Measurements from ENCODE around the gene SPTBN4. TPM values are rescaled to one million over a fixed set of nuclear protein-coding genes. Genes with fewer than 3 reads are reported as not detected.
"Not testable (repeated sequence)": the region's sequence is repeated elsewhere in the genome, so short reads cannot be mapped to it uniquely, and the experiment has no call there.

SPTBN4 gene
- total RNA-seq, 1 donor from 2014 or later: 0.20 TPM

GRCh38 chr19:40559394-40559793 is 92.6 kb downstream of the SPTBN4 start:
- no peak for DNase-seq (ENCODE audit: low read depth, low spot score)

- DNase-seq (ENCODE audit: low read depth, low spot score): no peak
Measured at GRCh38 chr19:40560092-40560507, 93.3 kb downstream of the SPTBN4 start.

DNA sequence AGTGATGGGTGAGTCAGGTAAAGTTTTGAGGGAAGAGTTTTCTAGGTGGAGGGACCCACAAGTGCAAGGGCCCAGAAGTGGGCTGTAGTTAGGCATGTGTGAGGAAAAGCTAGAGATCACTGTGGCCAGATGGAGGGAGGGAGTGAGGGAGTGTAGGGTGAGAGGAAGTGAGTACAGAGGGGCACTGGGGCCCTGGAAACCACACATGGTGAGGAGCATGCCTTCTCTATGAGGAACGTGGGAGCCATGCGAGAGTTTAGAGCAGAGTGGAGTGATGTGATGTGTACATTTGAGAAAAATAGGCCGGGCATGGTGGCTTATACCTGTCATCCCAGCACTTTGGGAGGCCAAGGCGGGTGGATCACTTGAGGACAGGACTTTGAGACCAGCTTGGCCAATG is 95.1 kb downstream of the SPTBN4 start:
- DNase-seq (ENCODE audit: low read depth, low spot score): no peak

- not testable (repeated sequence) for DNase-seq (ENCODE audit: low read depth, low spot score)
Measured at GRCh38 chr19:40564535-40564934, 97.7 kb downstream of the SPTBN4 start.

GRCh38 chr19:40565355-40565754 is 98.6 kb downstream of the SPTBN4 start:
- DNase-seq (ENCODE audit: low read depth, low spot score): no peak

DNA sequence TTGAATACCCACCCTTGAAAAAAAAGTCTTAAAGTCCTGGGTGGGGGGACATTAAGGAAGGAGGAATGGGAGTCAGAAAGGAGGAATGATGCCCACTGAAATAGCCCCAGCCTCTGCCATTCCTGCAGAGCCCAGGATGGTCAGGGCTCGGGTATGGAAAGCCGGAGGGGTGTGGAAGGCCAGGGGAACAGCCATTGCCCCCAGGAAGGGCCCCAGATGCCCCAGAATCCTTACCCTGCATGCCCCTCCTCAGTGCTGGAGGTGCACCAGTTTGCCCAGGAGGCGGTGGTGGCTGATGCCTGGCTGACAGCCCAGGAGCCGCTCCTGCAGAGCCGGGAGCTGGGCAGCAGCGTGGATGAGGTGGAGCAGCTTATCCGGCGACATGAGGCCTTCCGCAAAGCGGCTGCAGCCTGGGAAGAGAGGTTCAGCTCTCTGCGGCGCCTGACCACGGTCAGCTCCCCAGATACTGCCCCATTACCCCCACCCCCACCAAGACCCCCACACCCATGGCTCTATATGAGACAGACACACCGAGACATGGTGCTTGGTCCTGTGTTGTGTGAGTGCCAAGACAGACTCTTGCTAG is 99.2 kb downstream of the SPTBN4 start:
- DNase-seq (ENCODE audit: low read depth, low spot score): no peak

DNA sequence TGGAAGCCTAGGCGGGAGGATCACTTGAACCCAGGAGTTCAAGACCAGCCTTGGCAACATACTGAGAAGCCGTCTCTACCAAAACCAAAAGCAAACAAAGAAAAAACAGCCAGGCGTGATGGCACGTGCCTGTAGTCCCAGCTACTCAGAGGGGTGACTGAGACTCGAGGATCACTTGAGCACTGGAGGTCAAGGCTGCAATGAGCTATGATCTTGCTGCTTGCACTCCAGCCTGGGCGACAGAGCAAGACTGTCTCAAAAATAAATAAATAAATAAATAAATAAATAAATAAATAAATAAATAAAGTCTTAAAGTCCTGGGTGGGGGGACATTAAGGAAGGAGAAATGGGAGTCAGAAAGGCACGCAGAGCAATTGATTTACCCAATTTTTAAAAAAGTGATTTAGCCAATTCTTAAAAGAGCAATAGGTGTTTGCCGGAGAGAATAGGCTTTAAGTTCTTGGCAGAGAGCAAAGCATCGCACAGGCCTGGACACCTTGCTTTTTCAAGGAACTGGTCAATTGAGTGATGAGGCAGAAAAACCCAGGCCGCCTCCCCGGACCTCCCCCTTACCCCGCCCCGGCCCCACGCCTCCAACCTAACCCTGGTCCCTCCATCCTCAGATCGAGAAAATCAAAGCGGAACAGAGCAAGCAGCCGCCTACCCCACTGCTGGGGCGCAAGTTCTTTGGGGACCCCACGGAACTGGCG is 100.4 kb downstream of the SPTBN4 start:
- DNase-seq (ENCODE audit: low read depth, low spot score): no peak

DNA sequence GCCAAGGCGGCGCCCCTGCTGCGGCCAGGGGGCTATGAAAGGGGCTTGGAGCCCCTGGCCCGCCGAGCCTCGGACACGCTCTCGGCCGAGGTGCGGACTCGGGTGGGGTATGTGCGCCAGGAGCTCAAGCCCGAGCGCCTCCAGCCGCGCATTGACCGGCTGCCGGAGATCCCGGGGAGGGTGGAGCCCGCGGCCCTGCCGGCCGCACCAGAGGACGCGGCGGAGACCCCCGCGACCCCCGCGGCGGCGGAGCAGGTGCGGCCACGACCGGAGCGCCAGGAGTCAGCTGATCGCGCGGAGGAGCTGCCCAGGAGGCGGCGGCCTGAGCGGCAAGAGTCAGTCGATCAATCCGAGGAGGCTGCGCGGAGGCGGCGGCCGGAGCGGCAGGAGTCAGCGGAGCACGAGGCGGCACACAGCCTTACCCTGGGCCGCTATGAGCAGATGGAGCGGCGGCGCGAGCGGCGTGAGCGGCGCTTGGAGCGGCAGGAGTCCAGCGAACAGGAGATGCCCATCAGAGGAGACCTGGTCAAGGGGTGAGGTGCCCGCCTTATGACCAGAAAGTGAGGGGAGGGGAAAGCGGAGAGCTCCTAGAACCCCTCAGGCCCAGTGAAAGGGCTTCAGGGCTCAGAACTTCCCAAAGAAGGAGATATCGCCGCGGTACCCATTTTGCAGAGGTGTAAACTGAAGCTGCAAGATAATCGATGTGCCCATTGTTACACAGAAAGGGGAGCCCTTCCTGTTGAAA is 101.1 kb downstream of the SPTBN4 start:
- DNase-seq (ENCODE audit: low read depth, low spot score): no peak

GRCh38 chr19:40570313-40571004 is 103.7 kb downstream of the SPTBN4 start:
- DNase-seq (ENCODE audit: low read depth, low spot score): peak; percentile 99

GRCh38 chr19:40571005-40571318 is 104.2 kb downstream of the SPTBN4 start:
- DNase-seq (ENCODE audit: low read depth, low spot score): no peak

DNA sequence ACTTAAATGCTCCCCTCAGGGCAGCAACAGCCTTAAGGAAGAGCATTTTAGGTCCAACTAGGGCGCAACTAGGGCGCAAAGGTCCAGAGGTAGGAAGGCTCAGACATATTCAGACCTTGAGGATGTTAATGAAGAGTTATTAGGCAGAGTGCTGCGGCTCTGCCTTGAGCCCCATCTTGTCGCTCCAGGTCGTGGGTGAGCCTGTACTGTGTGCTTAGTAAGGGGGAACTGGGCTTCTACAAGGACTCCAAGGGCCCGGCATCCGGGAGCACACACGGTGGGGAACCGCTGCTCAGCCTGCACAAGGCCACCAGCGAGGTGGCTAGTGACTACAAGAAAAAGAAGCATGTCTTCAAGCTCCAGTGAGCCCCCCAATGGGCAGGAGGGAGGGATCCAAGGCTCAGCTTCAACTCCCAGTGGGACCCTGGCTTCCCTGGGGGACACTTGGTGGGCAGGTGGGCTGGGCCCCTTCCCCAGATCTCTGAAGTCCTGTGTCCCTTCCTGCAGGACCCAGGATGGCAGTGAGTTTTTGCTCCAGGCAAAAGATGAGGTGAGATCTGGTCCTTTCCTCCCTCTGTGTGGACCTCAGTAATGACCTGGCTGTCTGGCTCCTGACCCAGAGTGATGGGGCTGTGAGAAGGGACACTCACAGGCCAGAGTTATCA is 105.2 kb downstream of the SPTBN4 start:
- no peak for DNase-seq (ENCODE audit: low read depth, low spot score)

GRCh38 chr19:40575326-40575725 is 108.5 kb downstream of the SPTBN4 start:
- DNase-seq (ENCODE audit: low read depth, low spot score): no peak

GRCh38 chr19:40576151-40576584 is 109.4 kb downstream of the SPTBN4 start:
- no peak for DNase-seq (ENCODE audit: low read depth, low spot score)

DNA sequence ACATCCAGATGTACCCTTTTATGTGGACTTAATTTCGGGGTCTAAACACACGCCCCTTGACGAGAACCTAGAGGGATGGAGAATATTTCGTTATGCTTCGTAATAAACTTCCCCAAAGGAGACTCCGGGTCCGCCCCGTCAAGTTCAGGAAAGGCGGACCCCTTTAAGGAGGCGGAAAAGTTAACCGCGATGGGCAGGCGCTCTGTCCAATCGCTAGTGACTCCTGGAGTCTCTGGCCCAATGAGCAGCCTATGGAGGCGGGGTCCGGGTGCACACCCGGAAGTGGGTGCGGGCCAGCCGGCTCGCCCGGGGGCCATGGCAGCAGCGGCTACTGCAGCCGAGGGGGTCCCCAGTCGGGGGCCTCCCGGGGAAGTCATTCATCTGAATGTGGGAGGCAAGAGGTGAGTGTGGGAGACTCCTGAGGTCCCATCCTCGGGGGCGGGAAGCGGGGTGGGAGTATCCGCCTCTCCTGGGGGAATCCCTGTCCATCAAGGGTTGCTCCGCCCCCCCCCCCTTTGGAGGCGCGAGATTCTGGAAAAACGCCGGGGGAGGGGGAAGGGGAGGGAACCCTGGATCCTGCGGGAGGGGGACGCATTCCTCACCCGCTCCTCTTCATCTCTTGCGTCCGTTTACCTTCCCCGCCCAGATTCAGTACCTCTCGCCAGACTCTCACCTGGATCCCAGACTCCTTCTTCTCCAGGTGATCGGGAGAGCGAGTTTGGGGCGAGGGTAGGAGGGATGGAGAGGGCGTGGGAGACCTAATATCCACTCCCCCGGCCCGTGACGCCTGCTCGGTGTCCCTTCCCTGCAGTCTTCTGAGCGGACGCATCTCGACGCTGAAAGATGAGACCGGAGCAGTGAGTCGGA is 110.0 kb downstream of the SPTBN4 start, which contains the start of gene SHKBP1:
Gene SHKBP1 (plus strand): TSS at position 289 of the 867 bp plus-strand sequence. CDS start 27 bp downstream, at position 316.
- DNase-seq (ENCODE audit: low read depth, low spot score): peak; percentile 79

DNA sequence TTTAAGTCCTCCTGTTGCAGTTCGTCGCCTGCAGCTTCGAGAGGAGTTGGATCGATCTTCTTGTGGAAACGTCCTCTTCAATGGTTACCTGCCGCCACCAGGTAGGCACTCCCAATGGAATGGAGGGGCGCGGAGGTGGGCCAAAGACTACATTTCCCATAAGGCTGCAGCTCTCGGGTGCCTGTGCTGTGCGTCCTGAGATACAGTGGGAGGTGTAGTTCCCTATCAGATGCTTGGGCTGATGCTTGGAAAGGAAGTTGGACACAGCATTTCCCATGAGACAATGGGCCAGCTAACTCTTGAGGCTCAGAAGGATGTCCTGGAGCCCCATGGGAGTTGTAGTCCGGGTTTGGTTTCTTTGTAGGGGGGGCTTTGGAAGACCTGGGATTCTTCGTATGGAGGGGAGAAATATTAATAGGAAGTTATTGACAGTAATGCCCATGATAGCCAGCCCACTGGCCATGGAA is 111.7 kb downstream of the SPTBN4 start:
- no peak for DNase-seq (ENCODE audit: low read depth, low spot score)

DNA sequence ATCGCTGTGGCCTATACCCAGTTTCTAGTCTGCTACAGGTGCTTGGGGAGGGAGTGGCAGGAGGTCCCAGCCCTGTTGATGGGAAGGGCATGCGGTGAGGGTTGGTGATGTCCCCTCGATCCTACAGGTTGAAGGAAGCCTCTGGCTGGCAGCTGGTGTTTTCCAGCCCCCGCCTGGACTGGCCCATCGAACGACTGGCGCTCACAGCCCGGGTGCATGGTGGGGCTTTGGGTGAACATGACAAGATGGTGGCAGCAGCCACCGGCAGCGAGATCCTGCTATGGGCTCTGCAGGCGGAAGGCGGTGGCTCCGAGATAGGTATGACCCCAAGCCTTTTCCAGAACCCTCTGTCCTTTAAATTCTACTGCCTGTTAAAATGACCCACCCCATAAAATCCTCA is 113.8 kb downstream of the SPTBN4 start:
- DNase-seq (ENCODE audit: low read depth, low spot score): no peak

- DNase-seq (ENCODE audit: low read depth, low spot score): no peak
Measured at GRCh38 chr19:40581531-40581930, 114.7 kb downstream of the SPTBN4 start.

DNA sequence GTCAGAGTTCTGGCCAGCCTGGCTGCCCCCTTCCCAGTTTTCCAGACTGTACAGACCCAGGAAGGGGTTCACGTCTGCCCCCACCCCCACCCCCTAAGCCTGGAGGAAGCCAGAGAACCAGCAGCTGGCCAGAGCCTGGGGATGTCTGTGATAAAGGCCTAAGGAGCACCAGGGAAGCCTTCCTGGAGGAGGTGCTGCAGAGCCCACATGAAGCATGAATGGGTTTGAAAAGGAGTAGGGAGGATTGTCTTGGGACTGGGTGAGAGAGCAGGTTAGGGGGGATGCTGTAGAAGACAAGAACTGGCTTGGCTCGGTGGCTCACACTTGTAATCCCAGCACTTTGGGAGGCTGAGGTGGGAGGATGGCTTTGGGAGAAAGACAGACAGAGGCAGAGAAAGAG is 115.7 kb downstream of the SPTBN4 start:
- no peak for DNase-seq (ENCODE audit: low read depth, low spot score)

DNA sequence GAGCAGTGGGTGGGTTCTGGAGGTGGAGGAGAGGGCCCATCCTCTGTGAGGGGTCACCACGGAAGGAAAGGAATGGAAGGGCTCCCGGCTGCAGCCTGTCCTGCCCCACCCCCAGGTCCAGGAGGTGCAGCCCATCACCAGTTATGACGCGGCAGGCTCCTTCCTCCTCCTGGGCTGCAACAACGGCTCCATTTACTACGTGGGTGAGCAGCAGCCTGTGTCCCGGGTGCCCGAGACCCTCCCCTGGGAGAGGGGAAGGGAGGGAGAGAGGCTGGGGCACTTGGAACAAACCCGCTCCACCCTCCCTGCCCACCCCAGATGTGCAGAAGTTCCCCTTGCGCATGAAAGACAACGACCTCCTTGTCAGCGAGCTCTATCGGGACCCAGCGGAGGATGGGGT is 116.5 kb downstream of the SPTBN4 start:
- no peak for DNase-seq (ENCODE audit: low read depth, low spot score)

DNA sequence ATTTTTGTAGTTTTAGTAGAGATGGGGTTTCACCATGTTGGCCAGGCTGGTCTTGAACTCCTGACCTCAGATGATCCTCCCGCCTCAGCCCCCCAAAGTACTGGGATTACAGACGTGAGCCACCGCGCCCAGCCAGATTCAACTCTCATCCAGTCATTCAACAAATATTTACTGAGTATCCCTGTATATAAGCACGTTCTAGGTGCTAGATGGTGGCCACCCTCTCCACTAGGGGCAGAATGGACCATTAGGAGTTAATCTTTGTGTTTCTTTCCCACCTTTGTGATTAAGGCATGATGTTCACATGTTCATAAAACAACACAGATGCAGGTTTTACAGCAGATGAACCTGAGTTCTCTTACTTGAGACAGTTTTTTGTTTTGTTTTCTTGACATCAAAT is 117.2 kb downstream of the SPTBN4 start:
- DNase-seq (ENCODE audit: low read depth, low spot score): no peak
